GM12865 (cell line): ENCODE results near the gene PTK6.
"Not testable (repeated sequence)": the region's sequence is repeated elsewhere in the genome, so short reads cannot be mapped to it uniquely, and the experiment has no call there.

Experiments used
- DNase-seq: peaks from one replicate; pipeline ENCODE4 v3.0.0; 2010; ENCODE audit warnings: low read depth
- H3K4me3 ChIP-seq: 2 replicates; pipeline ENCODE4 v1.5.1; 2011; ENCODE audit warnings: mild to moderate bottlenecking, low read depth, low read length, control low read depth
- CTCF ChIP-seq: IDR thresholded peaks from 2 replicates; pipeline ENCODE4 v1.5.1; 2011; ENCODE audit warnings: low read length, control low read depth, low read depth, inconsistent platforms; ENCODE audit not compliant: insufficient read depth; ENCODE audit errors: missing control alignments

Gene PTK6

GRCh38 chr20:63482021-63482587 lies 55.1 kb downstream of the PTK6 start:
- TF ChIP-seq CTCF: no peak
- DNase-seq: no peak
- H3K4me3 ChIP-seq: no peak overlapping the region

GRCh38 chr20:63481503-63481902 lies 55.7 kb downstream of the PTK6 start:
- DNase-seq: no peak
- no peak overlapping the region for H3K4me3 ChIP-seq
- no peak for TF ChIP-seq CTCF

GRCh38 chr20:63479695-63480419 lies 57.3 kb downstream of the PTK6 start:
- DNase-seq, H3K4me3 ChIP-seq: not testable (repeated sequence)

GRCh38 chr20:63478346-63479302 lies 58.6 kb downstream of the PTK6 start:
- no peak for DNase-seq
- TF ChIP-seq CTCF: no peak
- H3K4me3 ChIP-seq: no peak overlapping the region
